H1 (cell line): ENCODE results near the gene MYH13. TPM values are rescaled to one million over a fixed set of nuclear protein-coding genes. Genes with fewer than 3 reads are reported as not detected.
"Not testable (repeated sequence)": the region's sequence is repeated elsewhere in the genome, so short reads cannot be mapped to it uniquely, and the experiment has no call there.

Experiments
- CTCF ChIA-PET: fragments of 300-600 bp; sonication (Branson Sonifier 250); formaldehyde crosslinking; loops from one replicate; lab custom pipeline; 2021; ENCODE audit not compliant: partially characterized antibody; lab: Charles Lee
- POLR2A ChIA-PET: fragments of 300-600 bp; sonication (Branson Sonifier 250); formaldehyde crosslinking; loops from one replicate; lab custom pipeline; 2021; ENCODE audit warnings: inconsistent platforms; ENCODE audit not compliant: partially characterized antibody; lab: Charles Lee
- DNase-seq, 2 experiments: peaks; one replicate each; pipeline versions ENCODE4 v3.0.0 to v3.0.0-alpha.2; 2010 to 2022; ENCODE audit warnings: low spot score in 2 of 2, low read depth in 1 of 2, mixed read lengths in 1 of 2
- FAIRE-seq: peaks from 2 replicates; lab custom pipeline; 2011; peaks lifted over from hg19 to GRCh38; lab: Jason Lieb, UNC
- H2AFZ ChIP-seq: 2 replicates; pipeline ENCODE4 v1.8.1; 2012; ENCODE audit warnings: low read length, inconsistent platforms
- H2AK5ac ChIP-seq: 2 replicates; pipeline ENCODE4 v1.6.1; 2013; ENCODE audit warnings: low read depth, low read length
- H2BK120ac ChIP-seq: replicated peaks from 2 replicates; pipeline ENCODE3; 2013; ENCODE audit warnings: low read depth, low read length, inconsistent platforms
- H2BK12ac ChIP-seq: 2 replicates; pipeline ENCODE4 v1.6.1; 2013; ENCODE audit warnings: low read depth, low read length
- H2BK15ac ChIP-seq: 2 replicates; pipeline ENCODE4 v1.6.1; 2013; ENCODE audit warnings: low read length
- H2BK20ac ChIP-seq: 2 replicates; pipeline ENCODE4 v1.6.1; 2013; ENCODE audit warnings: low read length
- H2BK5ac ChIP-seq: 2 replicates; pipeline ENCODE4 v1.6.1; 2013; ENCODE audit warnings: low read depth, low read length
- H3K14ac ChIP-seq: 2 replicates; pipeline ENCODE4 v1.6.1; 2013; ENCODE audit warnings: inconsistent platforms; ENCODE audit not compliant: insufficient read length
- H3K18ac ChIP-seq: 2 replicates; pipeline ENCODE4 v1.6.1; 2013; ENCODE audit warnings: low read length; ENCODE audit errors: extremely low read depth
- H3K23ac ChIP-seq: 2 replicates; pipeline ENCODE4 v1.6.1; 2013; ENCODE audit warnings: inconsistent platforms; ENCODE audit not compliant: insufficient read length
- H3K23me2 ChIP-seq: 2 replicates; pipeline ENCODE4 v1.6.1; 2013; ENCODE audit warnings: low read depth, low read length
- H3K27ac ChIP-seq: 2 replicates; pipeline ENCODE4 v1.6.1; 2011; ENCODE audit warnings: low read depth, low read length, inconsistent platforms
- H3K27me3 ChIP-seq, 4 experiments: replicated peaks in 1 of 4; 1 replicate in 1 of 4; 2 replicates in 3 of 4; pipeline versions ENCODE4 v1.6.1 to v1.8.1; 2011 to 2013; ENCODE audit warnings: low read length in 3 of 4, mild to moderate bottlenecking in 3 of 4, inconsistent platforms in 2 of 4, mixed read lengths in 2 of 4, moderate library complexity in 1 of 4; ENCODE audit not compliant: control insufficient read depth in 3 of 4, insufficient read depth in 3 of 4; ENCODE audit errors: extremely low read depth in 1 of 4
- H3K36me3 ChIP-seq, 4 experiments: 2 replicates each; pipeline versions ENCODE4 v1.6.1 to v1.8.1; 2011 to 2013; ENCODE audit warnings: mild to moderate bottlenecking in 4 of 4, low read length in 3 of 4, moderate library complexity in 2 of 4, control low read depth in 1 of 4, inconsistent platforms in 1 of 4; ENCODE audit not compliant: insufficient read depth in 4 of 4, control insufficient read depth in 2 of 4
- H3K4ac ChIP-seq: replicated peaks from 2 replicates; pipeline ENCODE3; 2013; ENCODE audit warnings: low read length, low read depth, mixed read lengths, inconsistent platforms; ENCODE audit not compliant: insufficient read length
- H3K4me1 ChIP-seq, 4 experiments: replicated peaks in 1 of 4; 1 replicate in 1 of 4; 2 replicates in 3 of 4; pipeline versions ENCODE4 v1.6.1 to v1.8.1; 2011 to 2013; ENCODE audit warnings: low read length in 3 of 4, inconsistent platforms in 2 of 4, mixed read lengths in 1 of 4; ENCODE audit not compliant: insufficient read depth in 4 of 4, control insufficient read depth in 3 of 4
- H3K4me2 ChIP-seq, 2 experiments: 2 replicates each; pipeline versions ENCODE4 v1.6.1 to v1.8.1; 2011 to 2013; ENCODE audit warnings: low read depth in 2 of 2, low read length in 2 of 2, control low read depth in 1 of 2, inconsistent platforms in 1 of 2, mild to moderate bottlenecking in 1 of 2; ENCODE audit not compliant: insufficient read depth in 1 of 2
- H3K4me3 ChIP-seq, 4 experiments: fragments of 200-600, 300-600 bp in 1 of 4; sonication (generic), shearing (Covaris generic), sonication (Bioruptor Twin) in 1 of 4; 2 replicates each; pipeline versions ENCODE4 v1.5.1 to v1.8.1; 2011 to 2016; ENCODE audit warnings: low read length in 4 of 4, low read depth in 3 of 4, control low read depth in 2 of 4, inconsistent platforms in 2 of 4, mild to moderate bottlenecking in 2 of 4, mixed read lengths in 1 of 4, moderate library complexity in 1 of 4; ENCODE audit not compliant: insufficient read depth in 2 of 4; ENCODE audit errors: extremely low read depth in 1 of 4
- H3K56ac ChIP-seq: replicated peaks from 2 replicates; pipeline ENCODE3; 2013; ENCODE audit warnings: low read depth, mild to moderate bottlenecking, mixed read lengths, low read length, inconsistent platforms; ENCODE audit not compliant: insufficient read length
- H3K79me1 ChIP-seq: 2 replicates; pipeline ENCODE4 v1.6.1; 2013; ENCODE audit warnings: low read depth, low read length, control low read depth
- H3K79me2 ChIP-seq, 2 experiments: 2 replicates each; pipeline versions ENCODE4 v1.6.1 to v1.8.1; 2012 to 2013; ENCODE audit warnings: low read length in 2 of 2, mild to moderate bottlenecking in 2 of 2, inconsistent platforms in 1 of 2; ENCODE audit not compliant: insufficient read depth in 2 of 2, control insufficient read depth in 1 of 2
- H3K9ac ChIP-seq, 4 experiments: replicated peaks in 1 of 4; 1 replicate in 1 of 4; 2 replicates in 3 of 4; pipeline versions ENCODE4 v1.6.1 to v1.8.1; 2011 to 2013; ENCODE audit warnings: low read depth in 3 of 4, low read length in 3 of 4, control low read depth in 2 of 4, mild to moderate bottlenecking in 2 of 4, moderate library complexity in 2 of 4, inconsistent platforms in 1 of 4; ENCODE audit errors: extremely low read depth in 1 of 4
- H3K9me3 ChIP-seq, 2 experiments: 2 replicates each; pipeline versions ENCODE4 v1.6.1 to v1.8.1; 2012 to 2013; ENCODE audit warnings: mild to moderate bottlenecking in 2 of 2, moderate library complexity in 2 of 2, control low read depth in 1 of 2, inconsistent platforms in 1 of 2, low read depth in 1 of 2, low read length in 1 of 2, mixed read lengths in 1 of 2; ENCODE audit not compliant: insufficient read depth in 2 of 2
- H4K20me1 ChIP-seq, 2 experiments: replicated peaks in 1 of 2; 2 replicates each; pipeline versions ENCODE3 to v1.8.1; 2011 to 2013; ENCODE audit warnings: inconsistent platforms in 2 of 2, low read length in 2 of 2, mild to moderate bottlenecking in 1 of 2; ENCODE audit not compliant: insufficient read depth in 2 of 2, control insufficient read depth in 1 of 2
- H4K5ac ChIP-seq: 2 replicates; pipeline ENCODE4 v1.6.1; 2013; ENCODE audit warnings: low read length, low read depth, mixed read lengths, inconsistent platforms; ENCODE audit not compliant: insufficient read length
- H4K8ac ChIP-seq: 2 replicates; pipeline ENCODE4 v1.8.0; 2013; ENCODE audit warnings: mild to moderate bottlenecking, moderate library complexity, low read length, inconsistent platforms; ENCODE audit not compliant: insufficient read depth; ENCODE audit errors: extremely low read depth
- H4K91ac ChIP-seq: replicated peaks from 2 replicates; pipeline ENCODE3; 2013; ENCODE audit warnings: low read length, mixed read lengths, inconsistent platforms; ENCODE audit not compliant: insufficient read length
- WGBS, 2 experiments: shearing (Covaris generic) in 1 of 2; methylation state at CpG; one replicate each; pipeline versions ENCODE4 v1.1.6 to v1.1.7; 2013 to 2015; ENCODE audit warnings: low lambda C conversion rate in 2 of 2, mixed read lengths in 2 of 2, inconsistent platforms in 1 of 2, low coverage in 1 of 2, missing lambda C conversion rate in 1 of 2; ENCODE audit not compliant: insufficient replicate concordance in 2 of 2, insufficient coverage in 1 of 2, insufficient read length in 1 of 2; ENCODE audit errors: extremely low coverage in 1 of 2, missing lambda C conversion rate in 1 of 2; 5-methylcytosine and 5-hydroxymethylcytosine counted together
- polyA plus RNA-seq, 7 experiments: library from polyadenylated mRNA; depleted of rRNA in 3 of 7; stranded (reverse) in 5 of 7; unstranded in 2 of 7; fragments of >200 nt in 5 of 7; fragments of 200-250 nt in 2 of 7; gene quantifications; 1 replicate in 5 of 7; 2 replicates in 1 of 7; 4 replicates in 1 of 7; pipeline versions ENCODE4 v1.2.1 to v1.2.3, GENCODE V29; 2011 to 2013; ENCODE audit warnings: missing spikeins in 2 of 7, mixed read lengths in 2 of 7
- total RNA-seq: library from RNA; stranded (reverse); fragmentation: NEBNext Ultra II Directional; extraction: Animal tissue kit (Norgen Biotek cat#: 25700); gene quantifications from 2 replicates; pipeline ENCODE4 v1.2.1, GENCODE V29; 2021

The MYH13 gene
- total and polyA plus RNA-seq, 2 of the 8 experiments (the other 6 are each of a cell fraction or from before 2014, with no cell fraction given), result not detected

- H3K79me1 ChIP-seq, H3K4ac ChIP-seq, H2BK5ac ChIP-seq, H3K56ac ChIP-seq, H3K4me1 ChIP-seq, H3K23ac ChIP-seq, H3K23me2 ChIP-seq, H2BK20ac ChIP-seq, H3K9me3 ChIP-seq, H4K91ac ChIP-seq, FAIRE-seq, H3K14ac ChIP-seq, H3K4me2 ChIP-seq, H3K36me3 ChIP-seq, H3K18ac ChIP-seq, H3K79me2 ChIP-seq, H4K5ac ChIP-seq, H2BK120ac ChIP-seq, H3K9ac ChIP-seq, H2AK5ac ChIP-seq, H4K8ac ChIP-seq, H3K27ac ChIP-seq, H4K20me1 ChIP-seq, DNase-seq, H2BK15ac ChIP-seq, H3K27me3 ChIP-seq, H2BK12ac ChIP-seq: not testable (repeated sequence)
- 85% methylated on average over 12 of the region's 12 CpGs; no CpG with 5 or more reads in 1 of the 2 experiments for WGBS, 2 experiments
- ChIA-PET POLR2A (interaction anchor here (0.9 kb wide), 1 partner anchor 21 kb away, joined by 3 read pairs; no protein-coding TSS in a partner anchor), CTCF (interaction anchor here (0.9 to 6.2 kb wide), 6 partner anchors 24 to 338 kb away, joined by 3 to 60 read pairs (median 4); no protein-coding TSS in a partner anchor)
- Histone ChIP-seq H3K4me3 (peak overlapping the region in 1 of 4 experiments; percentile 4; a peak in 1 of 8 replicates), H2AFZ (peak overlapping the region; percentile 27; the same call in 1 of the 2 replicates)
Observed at GRCh38 chr17:10291576-10291975, 81.2 kb downstream of the MYH13 start.
